Testis (tissue), 3 donors: Measurements from ENCODE around the gene TRIM29. TPM values are rescaled to one million over a fixed set of nuclear protein-coding genes. Genes with fewer than 3 reads are reported as not detected.
"Not testable (repeated sequence)": the region's sequence is repeated elsewhere in the genome, so short reads cannot be mapped to it uniquely, and the experiment has no call there.

Source experiments
- DNase-seq: peaks from one replicate; pipeline ENCODE4 v3.0.0-alpha.2; 2019
- H3K27ac ChIP-seq, 2 donors: fragments of 200-600 bp; sonication (generic); one replicate each; pipeline ENCODE4 v1.5.1; 2019
- H3K27me3 ChIP-seq: fragments of 200-600 bp; sonication (generic); one replicate; pipeline ENCODE4 v1.5.1; 2019
- H3K36me3 ChIP-seq: fragments of 200-600 bp; sonication (generic); one replicate; pipeline ENCODE4 v1.5.1; 2017; ENCODE audit warnings: low read depth; ENCODE audit errors: missing control alignments
- H3K4me1 ChIP-seq: fragments of 200-600 bp; sonication (generic); one replicate; pipeline ENCODE4 v1.5.1; 2019
- H3K4me3 ChIP-seq, 2 donors: fragments of 200-600 bp; sonication (generic); one replicate each; pipeline ENCODE4 v1.5.1; 2017 to 2019
- H3K9me3 ChIP-seq: fragments of 200-600 bp; sonication (generic); one replicate; pipeline ENCODE4 v1.5.1; 2017
- CTCF ChIP-seq, 3 experiments: fragments of 450-650 bp in 2 of 3; fragments of 200-600 bp in 1 of 3; sonication (generic) in 1 of 3; IDR thresholded peaks; one replicate each; pipeline ENCODE4 v1.5.1; 2016 to 2019; ENCODE audit warnings: antibody characterized with exemption in 3 of 3, mild to moderate bottlenecking in 2 of 3, moderate library complexity in 1 of 3
- POLR2A ChIP-seq: fragments of 450-650 bp; IDR thresholded peaks from one replicate; pipeline ENCODE4 v1.6.1; 2017; ENCODE audit warnings: antibody characterized with exemption, mild to moderate bottlenecking, moderate library complexity
- WGBS, 2 donors: methylation state at CpG; one replicate each; pipeline ENCODE4 v1.1.5; 2018; 5-methylcytosine and 5-hydroxymethylcytosine counted together
- intact Hi-C: fragments of 100-400 bp; cut with DNase I; formaldehyde crosslinking; loops from one replicate; pipeline ENCODE4 v1.15.1; 2023; ENCODE audit warnings: low total_unique reads
- polyA plus RNA-seq: library from polyadenylated mRNA; stranded (reverse); fragments of 350-450 nt; fragmentation: Illumina TruSeq; extraction: RNeasy Lipid Tissue Mini Kit (QIAGEN cat#74804); gene quantifications from one replicate; pipeline ENCODE4 v1.2.3, GENCODE V29; 2014; ENCODE audit warnings: low read depth, low replicate concordance; ENCODE audit not compliant: insufficient read depth
- total RNA-seq, 2 donors: library from RNA; depleted of rRNA; stranded (reverse); fragments of >200 nt; gene quantifications; one replicate each; pipeline ENCODE4 v1.2.3, GENCODE V29; 2016

The TRIM29 gene
- total and polyA plus RNA-seq, 3 donors from 2014 or later: 11.6 to 18.2 (median 12.3) TPM

- Histone ChIP-seq H3K4me1 (peaks cover 3% of the 10 kb centered on the region), H3K36me3 (no peaks in the 10 kb centered on the region), H3K27me3 (no peaks in the 10 kb centered on the region), H3K27ac (no peak overlapping the region), H3K9me3 (no peaks in the 10 kb centered on the region), H3K4me3 (no peak overlapping the region)
- intact Hi-C loops: no loop called here
- TF ChIP-seq CTCF (IDR thresholded peaks at IDR 0.05): no peak
- no peak for TF ChIP-seq POLR2A
- 83 to 88% methylated on average over 8 of the region's 8 CpGs for WGBS, 2 donors
- no peak for DNase-seq
Measured at GRCh38 chr11:120144501-120144900, 6.6 kb upstream of the TRIM29 start.

- H3K9me3 ChIP-seq, intact Hi-C loops, H3K4me1 ChIP-seq, H3K27me3 ChIP-seq, H3K36me3 ChIP-seq, H3K27ac ChIP-seq, DNase-seq, H3K4me3 ChIP-seq: not testable (repeated sequence)
- 90 to 91% methylated on average over 11 of the region's 11 CpGs for WGBS, 2 donors
Measured at GRCh38 chr11:120143472-120143871, 5.6 kb upstream of the TRIM29 start.

- WGBS, 2 donors: 92 to 97% methylated on average over 9 of the region's 9 CpGs
- Histone ChIP-seq H3K36me3 (no peaks in the 10 kb centered on the region), H3K4me3 (no peak overlapping the region), H3K27me3 (no peaks in the 10 kb centered on the region), H3K9me3 (no peaks in the 10 kb centered on the region), H3K27ac (no peak overlapping the region), H3K4me1 (peaks cover 3% of the 10 kb centered on the region)
- TF ChIP-seq CTCF (IDR thresholded peaks at IDR 0.05) (no peak), POLR2A (no peak)
- DNase-seq: no peak
- intact Hi-C loops: no loop called here
Measured at GRCh38 chr11:120142441-120143100, 4.7 kb upstream of the TRIM29 start.

GRCh38 chr11:120141768-120142423 is 4.0 kb upstream of the TRIM29 start:
- no peaks in the 10 kb centered on the region for H3K27me3 ChIP-seq
- no peak for TF ChIP-seq CTCF (IDR thresholded peaks at IDR 0.05)
- no peak for TF ChIP-seq POLR2A
- H3K27ac ChIP-seq: no peak overlapping the region
- intact Hi-C loops: no loop called here
- H3K4me1 ChIP-seq: peaks cover 3% of the 10 kb centered on the region
- no peaks in the 10 kb centered on the region for H3K36me3 ChIP-seq
- no peak overlapping the region for H3K4me3 ChIP-seq
- no peak for DNase-seq
- 79 to 80% methylated on average over 5 of the region's 5 CpGs for WGBS, 2 donors
- no peaks in the 10 kb centered on the region for H3K9me3 ChIP-seq

DNA sequence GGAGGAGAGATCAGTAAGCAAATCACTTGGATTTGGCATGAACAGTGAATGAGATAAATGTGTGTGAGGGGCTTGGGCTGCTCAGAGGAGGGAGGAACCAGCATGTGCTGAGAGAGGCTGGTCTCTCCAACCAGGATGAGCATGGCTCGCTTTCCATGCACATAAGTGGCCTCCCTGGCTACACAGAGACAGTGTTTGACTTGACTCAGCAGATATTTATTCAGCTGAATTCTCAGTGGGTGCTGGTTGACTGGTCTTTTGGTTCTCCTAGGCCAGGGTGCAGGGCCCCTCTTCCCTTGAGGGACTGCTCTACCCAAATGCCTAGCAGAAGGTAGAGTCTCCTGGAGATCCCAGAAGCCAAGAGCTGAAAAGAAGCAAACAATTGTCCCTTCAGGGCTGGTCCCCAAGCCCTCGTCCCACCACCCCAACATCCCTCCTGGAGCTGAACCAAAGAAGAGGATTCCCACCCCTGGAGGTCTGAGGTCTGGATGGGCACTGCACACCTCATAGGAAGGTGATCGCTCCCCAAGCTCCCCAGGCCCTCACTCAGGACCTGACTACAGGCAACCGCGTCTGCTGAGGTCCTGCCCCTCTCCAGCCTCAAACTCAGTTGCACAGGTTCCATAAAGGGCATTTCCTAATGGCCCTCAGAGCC is 3.3 kb upstream of the TRIM29 start:
- H3K27ac ChIP-seq: no peak overlapping the region
- no peaks in the 10 kb centered on the region for H3K4me1 ChIP-seq
- H3K27me3 ChIP-seq: no peaks in the 10 kb centered on the region
- WGBS, 2 donors: 74 to 96% methylated on average over 3 to 5 of the region's 5 CpGs
- no peak for TF ChIP-seq POLR2A
- no peak for TF ChIP-seq CTCF (IDR thresholded peaks at IDR 0.05)
- no peak for DNase-seq
- H3K36me3 ChIP-seq: no peaks in the 10 kb centered on the region
- H3K4me3 ChIP-seq: no peak overlapping the region
- no peaks in the 10 kb centered on the region for H3K9me3 ChIP-seq
- intact Hi-C loops: no loop called here
